Lung (tissue), 12 donors: ENCODE results near the gene CNTNAP5. TPM values are rescaled to one million over a fixed set of nuclear protein-coding genes. Genes with fewer than 3 reads are reported as not detected.

Source experiments
- ATAC-seq: fragments of 200-7000 bp; cut with Tn5 transposase; one replicate; pipeline ENCODE4 v1.9.1; 2020; ENCODE audit warnings: moderate number of reproducible peaks; ENCODE audit not compliant: insufficient read depth, low FRiP score
- DNase-seq, 3 donors: peaks; one replicate each; pipeline ENCODE4 v3.0.0-alpha.2; 2013 to 2017
- H3K27ac ChIP-seq, 2 donors: one replicate each; pipeline ENCODE4 v1.5.1; 2013; ENCODE audit warnings: mild to moderate bottlenecking in 2 of 2, moderate library complexity in 2 of 2, control low read depth in 1 of 2, inconsistent platforms in 1 of 2, low read depth in 1 of 2, low read length in 1 of 2
- H3K27me3 ChIP-seq, 3 donors: one replicate each; pipeline ENCODE4 v1.5.1; 2013; ENCODE audit warnings: low read length in 2 of 3; ENCODE audit not compliant: control insufficient read depth in 3 of 3, insufficient read depth in 3 of 3
- H3K36me3 ChIP-seq, 4 donors: one replicate each; pipeline ENCODE4 v1.5.1; 2013; ENCODE audit warnings: low read length in 4 of 4, mild to moderate bottlenecking in 1 of 4, moderate library complexity in 1 of 4; ENCODE audit not compliant: control insufficient read depth in 4 of 4, insufficient read depth in 4 of 4
- H3K4me1 ChIP-seq, 5 donors: one replicate each; pipeline ENCODE4 v1.5.1; 2013; ENCODE audit warnings: low read length in 5 of 5, mild to moderate bottlenecking in 2 of 5, moderate library complexity in 1 of 5; ENCODE audit not compliant: control insufficient read depth in 5 of 5, insufficient read depth in 5 of 5
- H3K4me3 ChIP-seq: one replicate; pipeline ENCODE4 v1.5.1; 2013; ENCODE audit warnings: mild to moderate bottlenecking, control low read depth, moderate library complexity
- H3K9ac ChIP-seq, 2 donors: one replicate each; pipeline ENCODE4 v1.5.1; 2013; ENCODE audit warnings: low read length in 2 of 2, control low read depth in 1 of 2; ENCODE audit not compliant: insufficient read depth in 1 of 2
- H3K9me3 ChIP-seq, 4 donors: one replicate each; pipeline ENCODE4 v1.5.1; 2013; ENCODE audit warnings: low read length in 3 of 4, mild to moderate bottlenecking in 1 of 4, moderate library complexity in 1 of 4; ENCODE audit not compliant: control insufficient read depth in 4 of 4, insufficient read depth in 3 of 4
- CTCF ChIP-seq: IDR thresholded peaks from 2 replicates; pipeline ENCODE4 v1.5.1; 2012; ENCODE audit warnings: mild to moderate bottlenecking; ENCODE audit errors: control extremely low read depth, extremely low read depth
- WGBS, 2 donors: extraction: QIAGEN DNeasy Blood & Tissue Kit; methylation state at CpG; one replicate each; pipeline ENCODE4 v1.1.7; 2013; 5-methylcytosine and 5-hydroxymethylcytosine counted together
- polyA plus RNA-seq, 2 donors: library from polyadenylated mRNA; stranded (reverse); fragments of 200-250 nt; gene quantifications; one replicate each; pipeline ENCODE4 v1.2.1, GENCODE V29; 2013
- total RNA-seq, 2 donors: library from RNA; depleted of rRNA in 1 of 2; stranded (reverse); fragments of >200 nt in 1 of 2; gene quantifications; one replicate each; pipeline ENCODE4 v1.2.1, GENCODE V29; 2014 to 2021
- donor health status: control.
- donor health status: control.
- donor health status: Bipolar disorder and iron deficiency.
- donor health status: healthy.
- donor health status: DM: yes; HTN: yes; CAD: no.

The CNTNAP5 gene
- total and polyA plus RNA-seq, 4 donors: 0.03 to 0.06 TPM; not detected in 2

- Histone ChIP-seq H3K9ac (no peak overlapping the region), H3K36me3 (no peaks in the 10 kb centered on the region), H3K4me3 (no peak overlapping the region), H3K9me3 (peaks cover 0 to 2% (median 0%) of the 10 kb centered on the region in 4 donors), H3K4me1 (peaks cover 0 to 11% (median 0%) of the 10 kb centered on the region in 5 donors), H3K27me3 (peaks cover 9 to 24% (median 21%) of the 10 kb centered on the region in 3 donors), H3K27ac (no peak overlapping the region)
- ATAC-seq (no peak), DNase-seq (peak in 1 of 3 donors; percentile 13)
- no peak for TF ChIP-seq CTCF
- WGBS, 2 donors: 2 to 4% methylated on average over 36 of the region's 36 CpGs
Observed at GRCh38 chr2:124024561-124025170, 421 bp upstream of the CNTNAP5 start.

GRCh38 chr2:124025891-124026434 is 876 bp downstream of the CNTNAP5 start:
- 40 to 54% methylated on average over 14 of the region's 14 CpGs for WGBS, 2 donors
- TF ChIP-seq CTCF: no peak
- H3K27me3 ChIP-seq: peaks cover 9 to 21% (median 21%) of the 10 kb centered on the region in 3 donors
- H3K4me1 ChIP-seq: peaks cover 0 to 11% (median 0%) of the 10 kb centered on the region in 5 donors
- no peak overlapping the region for H3K4me3 ChIP-seq
- peaks cover 0 to 2% (median 0%) of the 10 kb centered on the region in 4 donors for H3K9me3 ChIP-seq
- ATAC-seq (no peak), DNase-seq (no peak)
- no peaks in the 10 kb centered on the region for H3K36me3 ChIP-seq
- no peak overlapping the region for H3K27ac ChIP-seq
- H3K9ac ChIP-seq: no peak overlapping the region

- TF ChIP-seq CTCF: no peak
- H3K27me3 ChIP-seq: peaks cover 9 to 21% (median 21%) of the 10 kb centered on the region in 3 donors
- no peak for ATAC-seq
Observed at GRCh38 chr2:124026503-124026902, 1.4 kb downstream of the CNTNAP5 start.

More at GRCh38 chr2:124026503-124026902, 1.4 kb downstream of the CNTNAP5 start:
- Histone ChIP-seq H3K4me3 (no peak overlapping the region), H3K27ac (no peak overlapping the region), H3K9me3 (peaks cover 0 to 2% (median 0%) of the 10 kb centered on the region in 4 donors), H3K4me1 (peaks cover 0 to 11% (median 0%) of the 10 kb centered on the region in 5 donors), H3K9ac (no peak overlapping the region), H3K36me3 (no peaks in the 10 kb centered on the region)
- WGBS, 2 donors: 84 to 86% methylated on average over 2 of the region's 2 CpGs
- DNase-seq: no peak
